GM18526 (cell line): ENCODE measurements around the gene ADM5.

Experiments used
- POLR2A ChIP-seq: IDR thresholded peaks from 3 replicates; pipeline ENCODE4 v1.6.1; 2011; ENCODE audit not compliant: insufficient read length; ENCODE audit errors: extremely low read depth

The ADM5 gene

DNA sequence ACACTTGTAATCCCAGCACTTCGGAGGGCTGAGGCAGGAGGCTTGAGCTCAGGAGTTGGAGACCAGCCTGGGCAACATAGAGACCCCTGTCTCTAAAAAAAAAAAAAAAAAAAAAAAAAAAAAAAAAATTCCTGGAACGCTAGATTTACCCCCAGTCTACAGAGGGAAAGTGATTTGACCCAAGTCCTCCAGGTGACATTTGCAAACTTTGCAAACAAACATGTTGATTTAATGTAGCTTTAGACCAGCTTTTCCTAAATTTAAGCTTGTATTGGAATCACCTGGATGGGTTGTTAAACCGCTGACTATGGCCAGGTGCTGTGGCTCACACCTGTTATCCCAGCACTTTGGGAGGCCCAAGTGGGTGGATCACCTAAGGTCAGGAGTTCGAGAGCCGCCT lies 10.0 kb downstream of the ADM5 start:
- no peak for TF ChIP-seq POLR2A

DNA sequence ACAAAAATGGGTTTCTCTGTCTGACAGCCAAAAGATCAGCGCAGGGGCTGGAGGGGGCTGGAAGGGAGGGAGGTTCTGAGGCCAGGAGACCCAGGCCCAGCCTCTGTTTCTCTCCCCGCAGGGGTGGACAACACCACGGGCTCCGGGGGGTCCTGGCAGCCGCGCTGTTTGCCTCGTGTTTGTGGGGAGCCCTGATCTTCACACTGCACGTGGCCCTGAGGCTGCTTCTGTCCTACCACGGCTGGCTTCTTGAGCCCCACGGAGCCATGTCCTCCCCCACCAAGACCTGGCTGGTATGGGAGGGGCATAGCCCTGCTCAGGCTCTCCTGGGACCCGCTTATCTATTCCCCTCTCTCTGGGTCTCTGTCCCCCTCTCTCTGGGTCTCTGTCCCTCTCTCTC lies 11.2 kb downstream of the ADM5 start:
- no peak for TF ChIP-seq POLR2A

DNA sequence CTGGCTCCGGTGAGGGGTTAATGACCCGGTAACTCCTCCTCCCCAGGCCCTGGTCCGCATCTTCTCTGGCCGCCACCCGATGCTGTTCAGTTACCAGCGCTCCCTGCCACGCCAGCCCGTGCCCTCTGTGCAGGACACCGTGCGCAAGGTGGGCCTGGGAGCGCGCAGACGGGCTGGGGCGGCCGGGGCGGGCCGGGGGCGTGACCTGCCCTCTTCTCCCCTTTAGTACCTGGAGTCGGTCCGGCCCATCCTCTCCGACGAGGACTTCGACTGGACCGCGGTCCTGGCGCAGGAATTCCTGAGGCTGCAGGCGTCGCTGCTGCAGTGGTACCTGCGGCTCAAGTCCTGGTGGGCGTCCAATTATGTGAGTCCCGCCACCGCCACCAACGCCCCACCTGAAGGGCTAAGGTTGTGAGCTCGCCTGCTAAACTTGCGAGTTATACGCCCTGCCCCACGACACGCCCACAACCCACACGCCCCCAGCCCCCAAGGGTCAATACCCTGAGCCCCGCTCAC lies 11.9 kb downstream of the ADM5 start:
- no peak for TF ChIP-seq POLR2A

DNA sequence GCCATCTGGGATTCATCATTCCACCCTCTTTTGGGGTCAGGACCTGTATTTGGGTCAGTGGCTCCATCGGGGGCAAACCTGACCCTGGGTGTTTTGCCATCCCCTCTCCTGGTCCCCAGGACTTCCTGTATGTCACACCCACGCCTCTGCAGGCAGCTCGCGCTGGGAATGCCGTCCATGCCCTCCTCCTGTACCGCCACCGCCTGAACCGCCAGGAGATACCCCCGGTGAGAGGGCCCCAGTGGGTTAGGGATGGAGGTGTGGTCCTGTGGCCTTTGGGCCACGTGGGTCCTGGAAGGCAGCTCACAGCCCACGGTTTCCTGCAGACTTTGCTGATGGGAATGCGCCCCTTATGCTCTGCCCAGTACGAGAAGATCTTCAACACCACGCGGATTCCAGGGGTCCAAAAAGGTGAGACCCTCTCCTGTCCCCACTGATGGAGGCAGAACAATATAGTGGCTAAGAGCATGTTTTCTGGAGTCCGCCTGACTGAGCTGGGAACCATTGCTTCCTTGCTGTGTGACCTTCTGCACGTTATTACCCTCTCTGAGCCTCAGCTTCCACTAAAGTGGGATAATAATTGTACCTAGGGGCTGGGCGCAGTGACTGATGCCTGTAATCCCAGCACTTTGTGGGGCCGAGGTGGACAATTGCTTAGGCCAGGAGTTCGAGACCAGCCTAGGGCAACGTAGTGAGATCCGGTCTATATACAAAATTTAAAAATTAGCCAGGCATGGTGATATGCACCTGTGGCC lies 15.7 kb downstream of the ADM5 start:
- no peak for TF ChIP-seq POLR2A

DNA sequence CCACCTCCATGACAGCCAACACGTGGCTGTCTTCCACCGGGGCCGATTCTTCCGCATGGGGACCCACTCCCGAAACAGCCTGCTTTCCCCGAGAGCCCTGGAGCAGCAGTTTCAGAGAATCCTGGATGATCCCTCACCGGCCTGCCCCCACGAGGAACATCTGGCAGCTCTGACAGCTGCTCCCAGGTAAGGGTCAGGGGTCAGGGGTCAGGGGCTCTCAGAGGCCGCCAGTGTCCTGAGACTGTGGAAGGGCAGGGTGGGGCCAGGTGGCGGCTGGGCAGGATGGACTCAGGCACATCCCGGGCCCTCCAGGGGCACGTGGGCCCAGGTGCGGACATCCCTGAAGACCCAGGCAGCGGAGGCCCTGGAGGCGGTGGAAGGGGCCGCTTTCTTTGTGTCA lies 16.5 kb downstream of the ADM5 start:
- no peak for TF ChIP-seq POLR2A

DNA sequence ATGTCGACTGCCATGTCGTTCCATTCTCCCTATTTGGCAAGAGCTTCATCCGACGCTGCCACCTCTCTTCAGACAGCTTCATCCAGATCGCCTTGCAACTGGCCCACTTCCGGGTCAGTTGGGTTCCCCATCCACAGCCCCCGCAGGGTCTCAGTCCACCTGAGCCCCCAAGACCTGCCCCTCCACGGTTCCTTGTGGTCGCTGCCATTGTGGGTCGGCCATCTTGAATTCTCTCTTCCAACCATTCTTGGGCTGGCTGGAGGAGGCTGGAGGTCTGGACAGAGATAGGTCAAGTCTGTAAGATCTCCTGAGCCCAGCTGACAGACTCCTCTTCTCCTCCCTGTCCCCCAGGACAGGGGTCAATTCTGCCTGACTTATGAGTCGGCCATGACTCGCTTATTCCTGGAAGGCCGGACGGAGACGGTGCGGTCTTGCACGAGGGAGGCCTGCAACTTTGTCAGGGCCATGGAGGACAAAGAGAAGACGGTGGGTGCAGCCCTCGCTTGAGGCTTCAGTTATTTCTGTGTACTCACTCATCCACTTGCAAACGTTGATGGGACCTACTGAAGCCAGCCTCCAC lies 21.1 kb downstream of the ADM5 start:
- no peak for TF ChIP-seq POLR2A

DNA sequence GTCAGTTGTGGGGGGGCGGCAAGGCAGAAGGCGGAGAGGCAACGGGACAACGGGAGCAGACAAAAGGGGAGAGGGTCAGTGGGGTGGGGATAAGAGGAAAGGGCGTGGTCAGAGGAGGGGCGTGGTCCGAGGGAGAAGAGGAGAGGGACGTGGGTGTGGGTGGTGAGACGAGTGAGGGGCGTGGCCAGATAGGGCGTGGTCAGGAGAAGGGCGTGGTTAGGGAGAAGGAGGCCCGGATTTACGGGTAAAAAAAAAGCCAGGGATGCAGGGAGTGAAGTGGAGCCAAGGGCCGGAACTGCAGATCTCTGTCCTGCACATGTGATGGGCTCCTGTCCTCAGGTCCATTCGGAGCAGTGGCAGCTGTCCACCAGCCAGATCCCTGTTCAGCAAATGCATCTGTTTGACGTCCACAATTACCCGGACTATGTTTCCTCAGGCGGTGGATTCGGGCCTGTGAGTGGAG lies 23.0 kb downstream of the ADM5 start:
- no peak for TF ChIP-seq POLR2A

DNA sequence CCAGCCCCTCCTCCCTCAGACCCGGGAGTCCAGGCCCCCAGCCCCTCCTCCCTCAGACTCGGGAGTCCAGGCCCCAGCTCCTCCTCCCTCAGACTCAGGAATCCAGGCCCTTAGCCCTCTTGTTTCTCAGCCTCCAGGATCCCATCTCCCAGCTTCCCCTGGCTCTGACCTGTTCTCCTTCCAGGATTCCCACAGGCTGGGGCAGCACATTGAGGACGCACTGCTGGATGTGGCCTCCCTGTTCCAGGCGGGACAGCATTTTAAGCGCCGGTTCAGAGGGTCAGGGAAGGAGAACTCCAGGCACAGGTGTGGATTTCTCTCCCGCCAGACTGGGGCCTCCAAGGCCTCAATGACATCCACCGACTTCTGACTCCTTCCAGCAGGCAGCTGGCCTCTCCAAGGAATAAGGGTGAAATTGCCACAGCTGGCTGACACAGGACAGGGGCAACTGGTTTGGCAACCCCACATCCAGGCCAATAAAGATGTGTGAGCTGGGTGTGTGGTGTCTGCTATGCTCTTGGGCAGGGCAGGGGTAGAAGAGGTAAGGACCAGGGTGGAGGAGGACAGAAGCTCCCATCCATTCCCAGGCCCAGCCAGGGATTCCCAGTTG lies 23.9 kb downstream of the ADM5 start:
- no peak for TF ChIP-seq POLR2A

DNA sequence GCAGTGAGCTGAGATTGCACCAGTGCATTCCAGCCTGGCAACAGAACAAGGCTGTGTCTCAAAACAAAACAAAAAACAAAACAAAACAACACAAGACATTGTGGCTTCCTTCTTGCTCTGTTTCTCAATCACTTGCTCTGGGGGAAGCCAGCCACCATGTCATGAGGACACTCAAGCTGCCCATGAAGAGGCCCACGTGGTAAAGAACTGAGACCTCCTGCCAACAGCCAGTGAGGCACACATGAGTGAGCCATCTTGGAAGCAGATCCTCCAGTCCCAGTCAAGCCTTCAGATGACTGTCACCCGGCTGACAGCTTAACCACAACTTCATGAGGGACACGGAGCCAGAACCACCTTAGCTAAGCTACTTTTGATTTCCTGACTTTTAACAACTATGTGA lies 26.8 kb downstream of the ADM5 start:
- no peak for TF ChIP-seq POLR2A

DNA sequence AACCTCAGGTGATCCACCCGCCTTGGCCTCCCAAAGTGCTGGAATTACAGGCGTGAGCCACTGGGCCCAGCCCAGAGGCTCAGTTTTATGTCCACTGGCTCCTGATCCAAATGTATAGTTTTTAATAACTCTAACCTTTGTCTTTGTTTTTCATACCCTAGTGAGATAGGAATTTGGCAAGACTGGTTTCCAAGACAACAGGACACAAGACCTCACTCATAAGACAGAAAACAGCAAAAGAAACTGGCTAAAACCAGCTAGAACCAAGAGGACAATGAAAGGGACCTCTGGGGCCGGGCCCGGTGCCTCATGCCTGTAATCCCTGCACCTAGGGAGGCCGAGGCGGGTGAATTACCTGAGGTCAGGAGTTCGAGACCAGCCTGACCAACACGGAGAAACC lies 29.1 kb downstream of the ADM5 start:
- TF ChIP-seq POLR2A: no peak

DNA sequence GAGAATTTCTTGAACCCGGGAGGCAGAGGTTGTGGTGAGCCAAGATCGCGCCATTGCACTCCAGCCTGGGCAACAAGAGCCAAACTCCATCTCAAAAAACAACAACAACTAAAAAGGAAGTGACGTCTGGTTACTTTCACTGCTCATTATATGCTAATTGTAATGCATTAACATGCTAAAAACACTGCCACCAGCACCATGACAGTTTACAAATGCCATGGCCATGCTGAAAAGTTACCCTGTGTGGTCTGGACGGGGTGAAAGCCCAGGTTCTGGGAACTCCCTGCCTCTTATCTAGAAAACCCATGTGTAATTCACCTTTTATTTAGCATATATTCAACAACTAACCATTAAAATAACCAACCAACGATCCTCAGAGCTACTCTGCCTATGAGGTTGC lies 29.6 kb downstream of the ADM5 start:
- no peak for TF ChIP-seq POLR2A

DNA sequence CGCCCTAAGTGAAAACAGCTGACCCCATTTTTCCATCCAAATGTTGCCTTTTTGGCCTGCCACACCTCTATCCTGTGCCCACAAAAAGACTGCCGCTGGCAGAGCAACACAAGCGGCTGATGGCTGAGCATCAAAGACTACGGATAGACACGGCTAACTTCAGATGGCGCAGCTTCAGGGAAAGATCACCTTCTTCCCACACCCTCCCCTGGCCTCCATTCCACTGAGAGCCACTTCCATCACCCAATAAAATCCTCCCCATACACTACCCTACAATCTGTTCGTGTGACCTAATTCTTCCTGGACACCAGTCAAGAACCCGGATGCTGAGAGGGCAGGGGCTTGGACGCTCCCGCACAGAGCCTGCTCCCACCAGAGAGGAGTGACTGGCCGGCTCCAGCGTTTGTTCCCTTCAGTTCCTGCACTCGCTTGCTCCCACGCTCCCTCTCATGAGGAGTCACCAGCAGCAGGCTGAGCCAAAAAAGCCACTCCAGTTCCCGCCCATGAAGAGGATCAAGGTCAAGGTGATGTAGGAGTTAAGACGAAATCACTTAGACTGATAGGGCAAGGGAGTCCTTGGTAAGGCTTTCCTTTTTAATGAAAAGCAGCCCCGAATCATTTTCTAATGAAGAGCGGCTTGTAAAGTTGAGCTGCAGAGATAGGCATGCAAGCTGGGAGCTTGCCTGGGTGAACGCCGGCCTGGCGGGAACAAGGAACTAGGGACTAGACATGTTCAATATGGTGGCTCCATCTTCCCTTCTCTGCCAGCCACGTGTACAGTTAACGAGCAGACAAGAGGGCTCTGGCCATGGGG lies 38.0 kb downstream of the ADM5 start:
- no peak for TF ChIP-seq POLR2A

DNA sequence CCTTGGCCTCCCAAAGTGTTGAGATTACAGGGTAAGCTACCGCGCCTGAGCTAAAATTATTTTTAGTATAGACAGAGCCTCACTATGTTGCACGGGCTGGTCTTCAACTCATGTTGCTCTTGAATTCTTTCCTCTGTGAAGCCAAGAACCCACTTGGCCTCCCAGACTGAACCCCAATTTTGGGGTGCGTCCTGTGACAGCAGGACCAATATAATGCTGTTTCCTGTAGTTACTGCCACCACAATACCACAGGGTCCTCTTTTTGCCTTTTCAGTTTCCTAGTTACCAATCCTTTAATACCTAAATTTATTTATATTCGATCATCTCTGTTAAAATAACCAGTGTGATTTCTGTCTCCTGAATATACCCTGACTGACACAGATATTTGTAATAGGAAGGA lies 40.8 kb downstream of the ADM5 start:
- no peak for TF ChIP-seq POLR2A

DNA sequence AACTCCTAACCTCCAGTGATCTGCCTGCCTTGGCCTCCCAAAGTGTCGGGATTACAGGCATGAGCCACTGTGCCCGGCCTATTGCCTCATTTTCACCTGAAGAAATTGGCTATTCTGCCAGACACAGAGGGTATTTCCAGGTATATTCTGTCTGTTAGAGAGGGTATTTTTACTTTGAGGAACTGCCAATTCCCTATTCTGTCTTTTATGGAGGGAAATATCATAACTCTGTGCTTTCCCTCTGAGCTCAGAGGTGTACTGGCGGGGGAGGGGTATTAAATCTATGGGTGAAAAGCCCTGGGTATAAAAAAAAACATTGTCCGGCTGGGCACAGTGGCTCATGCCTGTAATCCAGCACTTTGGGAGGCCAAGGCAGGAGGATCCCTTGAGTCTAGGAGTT lies 48.9 kb downstream of the ADM5 start:
- no peak for TF ChIP-seq POLR2A

DNA sequence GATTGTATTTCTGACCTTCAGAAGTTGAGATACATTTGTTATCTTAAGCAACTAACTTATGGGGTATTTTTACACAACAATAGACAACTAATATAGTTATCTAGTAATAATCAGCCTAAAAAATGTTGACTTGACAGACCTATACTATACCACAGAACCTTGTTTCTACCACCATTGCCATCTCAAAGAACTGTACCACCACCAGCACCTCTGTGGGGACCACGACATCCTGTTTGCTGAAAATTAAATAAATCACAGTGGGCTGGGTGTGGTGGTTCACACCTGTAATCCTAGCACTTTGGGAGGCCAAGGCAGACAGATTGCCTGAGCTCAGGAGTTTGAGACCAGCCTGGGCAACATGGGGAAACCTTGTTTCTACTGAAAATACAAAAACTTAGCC lies 49.7 kb downstream of the ADM5 start:
- TF ChIP-seq POLR2A: no peak
